A673 (cell line): Measurements from ENCODE around the gene GAK.

Source experiments
- EZH2 ChIP-seq: fragments of 200-600 bp; sonication (generic); IDR thresholded peaks from 2 replicates; pipeline ENCODE4 v1.6.1; 2017; ENCODE audit warnings: borderline replicate concordance, low read depth, mild to moderate bottlenecking, mixed read lengths, antibody characterized with exemption, low read length; ENCODE audit not compliant: poor library complexity, severe bottlenecking
- TF ChIP-seq, protein P1 (sequence below): fragments of 300-800, 200-600 bp; sonication (generic); conservative IDR thresholded peaks from 2 replicates; pipeline ENCODE4 v1.5.1; 2017; ENCODE audit warnings: low read depth, mild to moderate bottlenecking, antibody characterized with exemption, low read length, moderate library complexity, mixed read lengths

DNA sequence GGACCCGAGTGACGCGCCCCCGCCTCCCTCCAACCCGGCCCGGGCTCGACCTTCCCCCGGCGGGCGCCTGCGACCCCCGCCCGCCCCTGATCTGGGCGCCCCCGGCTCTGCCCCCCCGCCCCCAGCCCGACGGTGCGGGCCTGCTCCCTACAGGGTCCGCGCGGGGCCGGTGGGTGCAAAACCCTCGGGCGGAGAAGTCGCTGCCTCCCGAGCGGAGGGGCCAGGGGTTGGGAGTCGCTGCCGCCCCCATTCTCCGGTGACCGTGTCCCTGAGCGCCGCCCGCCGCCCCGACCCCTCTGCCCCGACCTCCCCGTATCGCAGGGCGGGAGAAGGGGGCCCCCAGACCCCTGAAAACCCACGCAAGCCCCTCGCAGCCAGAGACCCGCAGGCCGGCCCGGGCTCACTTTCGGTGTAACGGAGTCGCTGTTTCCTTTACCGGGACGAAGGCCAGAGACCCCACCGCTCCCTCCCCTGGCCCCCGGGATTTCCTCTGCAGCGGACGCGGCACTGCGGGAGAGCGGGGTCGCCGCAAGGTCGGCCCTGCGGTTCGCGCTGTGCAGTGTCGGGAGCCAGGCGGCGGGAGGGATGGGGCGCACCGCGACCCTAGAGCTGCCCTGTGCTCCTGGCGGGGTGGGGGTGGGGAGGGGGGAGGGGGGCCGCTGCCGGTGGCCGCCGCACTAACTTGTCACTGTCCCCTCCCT, 105.5 kb downstream of the GAK start:
- no peak for TF ChIP-seq EZH2
- TF ChIP-seq, protein P1, sequence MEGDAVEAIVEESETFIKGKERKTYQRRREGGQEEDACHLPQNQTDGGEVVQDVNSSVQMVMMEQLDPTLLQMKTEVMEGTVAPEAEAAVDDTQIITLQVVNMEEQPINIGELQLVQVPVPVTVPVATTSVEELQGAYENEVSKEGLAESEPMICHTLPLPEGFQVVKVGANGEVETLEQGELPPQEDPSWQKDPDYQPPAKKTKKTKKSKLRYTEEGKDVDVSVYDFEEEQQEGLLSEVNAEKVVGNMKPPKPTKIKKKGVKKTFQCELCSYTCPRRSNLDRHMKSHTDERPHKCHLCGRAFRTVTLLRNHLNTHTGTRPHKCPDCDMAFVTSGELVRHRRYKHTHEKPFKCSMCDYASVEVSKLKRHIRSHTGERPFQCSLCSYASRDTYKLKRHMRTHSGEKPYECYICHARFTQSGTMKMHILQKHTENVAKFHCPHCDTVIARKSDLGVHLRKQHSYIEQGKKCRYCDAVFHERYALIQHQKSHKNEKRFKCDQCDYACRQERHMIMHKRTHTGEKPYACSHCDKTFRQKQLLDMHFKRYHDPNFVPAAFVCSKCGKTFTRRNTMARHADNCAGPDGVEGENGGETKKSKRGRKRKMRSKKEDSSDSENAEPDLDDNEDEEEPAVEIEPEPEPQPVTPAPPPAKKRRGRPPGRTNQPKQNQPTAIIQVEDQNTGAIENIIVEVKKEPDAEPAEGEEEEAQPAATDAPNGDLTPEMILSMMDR = no peak
